Measurements from ENCODE around the gene ST8SIA6. TPM values are rescaled to one million over a fixed set of nuclear protein-coding genes. Genes with fewer than 3 reads are reported as not detected.

ST8SIA6 gene
- total RNA-seq, 1 donor from 2014 or later = 12.5 TPM

GRCh38 chr10:17289763-17290162, 164.6 kb downstream of the ST8SIA6 start:
- Histone ChIP-seq H3K9me3 (no peaks in the 10 kb centered on the region), H3K36me3 (no peaks in the 10 kb centered on the region), H3K27ac (no peak overlapping the region), H3K4me1 (no peaks in the 10 kb centered on the region), H3K27me3 (ENCODE audit: low read depth) (peaks cover 10% of the 10 kb centered on the region), H3K4me3 (no peak overlapping the region)
- intact Hi-C loops (cut with DNase I) = no loop called here
- ATAC-seq = no peak
- TF ChIP-seq CTCF (IDR thresholded peaks at IDR 0.05) = no peak
- DNase-seq = no peak

- no peak overlapping the region for H3K4me3 ChIP-seq
- intact Hi-C loops (cut with DNase I) = no loop called here
- H3K9me3 ChIP-seq = peaks cover 11% of the 10 kb centered on the region
- H3K27ac ChIP-seq = no peak overlapping the region
- TF ChIP-seq CTCF (IDR thresholded peaks at IDR 0.05) = no peak
- H3K4me1 ChIP-seq = no peaks in the 10 kb centered on the region
- peaks cover 10% of the 10 kb centered on the region for H3K27me3 ChIP-seq (ENCODE audit: low read depth)
- ATAC-seq (peak in 1 of 2 donors; percentile 25), DNase-seq (no peak)
- H3K36me3 ChIP-seq = no peaks in the 10 kb centered on the region
Observed at GRCh38 chr10:17286562-17287550, 167.5 kb downstream of the ST8SIA6 start.

GRCh38 chr10:17282311-17282710, 172.1 kb downstream of the ST8SIA6 start:
- Histone ChIP-seq H3K4me3 (no peak overlapping the region), H3K27ac (no peak overlapping the region), H3K4me1 (no peaks in the 10 kb centered on the region), H3K9me3 (peaks cover 11% of the 10 kb centered on the region), H3K36me3 (no peaks in the 10 kb centered on the region), H3K27me3 (ENCODE audit: low read depth) (peaks cover 3% of the 10 kb centered on the region)
- TF ChIP-seq CTCF (IDR thresholded peaks at IDR 0.05) = no peak
- DNase-seq (no peak), ATAC-seq (no peak)
- intact Hi-C loops (cut with DNase I) = no loop called here

GRCh38 chr10:17278607-17279240, 175.7 kb downstream of the ST8SIA6 start:
- Histone ChIP-seq H3K27me3 (ENCODE audit: low read depth) (no peaks in the 10 kb centered on the region), H3K9me3 (peaks cover 11% of the 10 kb centered on the region), H3K27ac (no peak overlapping the region), H3K36me3 (no peaks in the 10 kb centered on the region), H3K4me3 (no peak overlapping the region), H3K4me1 (no peaks in the 10 kb centered on the region)
- intact Hi-C loops (cut with DNase I) = no loop called here
- DNase-seq = no peak
- ATAC-seq = no peak
- TF ChIP-seq CTCF (IDR thresholded peaks at IDR 0.05) = no peak

- TF ChIP-seq CTCF (IDR thresholded peaks at IDR 0.05) = no peak
- ATAC-seq = no peak
Observed at GRCh38 chr10:17276756-17277424, 177.5 kb downstream of the ST8SIA6 start.

More at GRCh38 chr10:17276756-17277424, 177.5 kb downstream of the ST8SIA6 start:
- Histone ChIP-seq H3K27me3 (ENCODE audit: low read depth) (no peaks in the 10 kb centered on the region), H3K4me1 (no peaks in the 10 kb centered on the region), H3K4me3 (no peak overlapping the region), H3K36me3 (no peaks in the 10 kb centered on the region), H3K27ac (no peak overlapping the region), H3K9me3 (peaks cover under 1% of the 10 kb centered on the region)
- no peak for DNase-seq
- intact Hi-C loops (cut with DNase I) = no loop called here

Data from lower lobe of right lung (tissue), 2 donors.